HG03442 (cell line): ENCODE data around the gene PCDHGA8.
"Not testable (repeated sequence)": the region's sequence is repeated elsewhere in the genome, so short reads cannot be mapped to it uniquely, and the experiment has no call there.

Experiments used
- ATAC-seq: cut with Tn5 transposase; IDR thresholded peaks from one replicate; pipeline ENCODE4 v1.9.1; 2021; ENCODE audit warnings: mild to moderate bottlenecking, moderate library complexity; ENCODE audit not compliant: unreplicated experiment

The PCDHGA8 gene

DNA sequence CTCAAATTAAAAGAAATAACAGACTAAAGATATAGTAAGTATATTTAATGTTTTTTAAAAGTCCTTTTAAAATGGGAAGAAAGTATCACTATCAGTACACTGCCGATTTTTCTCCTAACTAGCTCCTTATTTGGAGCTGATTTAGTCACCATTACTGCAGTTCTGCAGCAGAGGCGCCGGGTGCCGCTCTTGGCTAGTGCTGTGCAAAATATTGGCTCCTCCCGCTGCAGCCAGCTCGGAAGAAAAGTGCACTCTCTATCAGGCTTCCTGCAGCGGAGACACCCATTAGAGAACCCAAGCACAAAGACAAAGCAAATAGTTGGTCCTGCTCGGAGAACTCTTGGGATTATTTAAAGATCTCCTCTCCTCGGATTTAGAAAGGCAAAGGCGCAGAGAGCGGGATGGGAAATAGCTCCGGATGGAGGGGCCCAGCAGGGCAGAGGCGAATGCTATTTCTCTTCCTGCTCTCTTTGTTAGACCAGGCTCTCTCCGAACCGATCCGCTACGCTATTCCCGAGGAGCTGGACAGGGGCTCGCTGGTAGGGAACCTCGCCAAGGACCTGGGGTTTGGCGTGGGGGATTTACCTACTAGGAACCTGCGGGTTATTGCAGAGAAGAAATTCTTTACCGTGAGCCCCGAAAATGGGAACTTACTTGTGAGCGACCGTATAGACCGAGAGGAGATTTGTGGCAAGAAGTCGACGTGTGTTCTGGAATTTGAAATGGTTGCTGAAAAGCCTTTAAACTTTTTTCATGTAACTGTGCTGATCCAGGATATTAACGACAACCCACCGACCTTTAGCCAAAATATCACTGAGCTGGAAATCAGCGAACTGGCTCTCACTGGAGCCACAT lies 22.2 kb upstream of the PCDHGA8 start, which contains the start of gene PCDHGB3:
PCDHGB3 (plus strand) TSS at position 249 of the 855 bp plus-strand sequence; CDS start at position 402, 153 bp downstream.
- peak; percentile 64 for ATAC-seq

DNA sequence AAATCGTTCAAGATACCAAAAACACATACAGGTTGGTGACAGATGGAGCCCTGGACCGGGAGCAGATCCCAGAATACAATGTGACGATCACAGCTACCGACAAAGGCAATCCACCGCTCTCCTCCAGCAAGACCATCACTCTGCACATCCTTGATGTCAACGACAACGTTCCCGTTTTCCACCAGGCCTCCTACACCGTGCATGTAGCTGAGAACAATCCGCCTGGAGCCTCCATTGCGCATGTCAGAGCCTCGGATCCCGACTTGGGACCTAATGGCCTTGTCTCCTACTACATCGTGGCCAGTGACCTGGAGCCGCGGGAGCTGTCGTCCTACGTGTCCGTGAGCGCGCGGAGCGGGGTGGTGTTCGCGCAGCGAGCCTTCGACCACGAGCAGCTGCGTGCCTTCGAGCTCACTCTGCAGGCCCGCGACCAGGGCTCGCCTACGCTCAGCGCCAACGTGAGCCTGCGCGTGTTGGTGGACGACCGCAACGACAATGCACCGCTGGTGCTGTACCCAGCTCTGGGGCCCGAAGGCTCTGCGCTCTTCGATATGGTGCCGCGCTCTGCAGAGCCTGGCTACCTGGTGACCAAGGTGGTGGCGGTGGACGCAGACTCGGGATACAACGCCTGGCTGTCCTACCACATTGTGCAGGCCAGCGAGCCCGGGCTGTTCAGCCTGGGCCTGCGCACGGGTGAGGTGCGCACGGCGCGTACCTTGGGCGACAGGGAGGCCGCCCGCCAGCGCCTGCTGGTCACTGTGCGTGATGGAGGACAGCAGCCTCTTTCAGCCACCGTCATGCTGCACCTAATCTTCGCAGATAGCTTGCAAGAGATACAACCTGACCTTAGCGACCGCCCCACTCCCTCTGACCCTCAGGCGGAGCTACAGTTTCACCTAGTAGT lies 20.6 kb upstream of the PCDHGA8 start:
- ATAC-seq = no peak

DNA sequence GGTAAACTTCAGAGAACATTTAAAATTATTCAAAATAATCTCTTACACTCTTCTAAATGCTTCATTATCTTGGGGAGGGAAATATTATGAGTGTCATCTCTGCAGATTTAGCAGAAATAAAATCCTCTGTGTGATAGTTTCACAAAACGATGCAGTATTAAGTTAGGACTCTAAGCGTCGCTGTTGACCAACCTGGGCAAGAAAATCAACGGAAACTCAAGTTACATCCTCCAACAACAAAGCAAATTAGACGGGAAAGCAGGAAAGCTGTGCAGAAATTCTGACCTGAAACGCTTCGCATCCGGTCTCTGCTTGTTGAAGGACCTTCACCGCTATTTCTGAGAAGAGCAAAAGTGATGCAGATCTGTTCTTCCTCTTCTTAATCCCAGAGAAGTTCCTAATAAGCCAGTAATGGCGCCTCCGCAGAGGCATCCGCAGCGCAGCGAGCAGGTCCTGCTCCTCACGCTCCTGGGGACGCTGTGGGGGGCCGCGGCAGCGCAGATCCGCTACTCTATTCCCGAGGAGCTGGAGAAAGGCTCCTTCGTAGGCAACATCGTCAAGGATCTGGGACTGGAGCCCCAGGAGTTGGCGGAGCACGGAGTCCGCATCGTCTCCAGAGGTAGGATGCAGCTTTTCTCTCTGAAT lies 18.6 kb upstream of the PCDHGA8 start, which contains the start of gene PCDHGA6:
PCDHGA6 (plus strand) TSS at position 219 of the 645 bp plus-strand sequence; CDS start at position 412, 193 bp downstream.
- ATAC-seq = no peak

DNA sequence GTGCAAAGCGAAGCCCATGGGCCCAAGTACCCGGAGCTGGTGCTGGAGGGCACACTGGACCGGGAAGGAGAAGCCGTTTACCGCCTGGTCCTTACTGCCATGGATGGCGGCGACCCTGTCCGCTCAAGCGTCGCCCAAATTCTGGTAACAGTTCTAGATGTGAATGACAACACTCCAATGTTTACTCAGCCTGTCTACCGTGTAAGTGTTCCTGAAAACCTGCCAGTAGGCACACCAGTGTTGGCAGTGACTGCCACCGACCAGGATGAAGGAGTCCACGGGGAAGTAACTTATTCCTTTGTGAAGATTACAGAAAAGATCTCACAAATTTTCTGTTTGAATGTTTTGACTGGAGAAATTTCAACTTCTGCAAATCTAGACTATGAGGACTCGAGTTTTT lies 17.8 kb upstream of the PCDHGA8 start:
- ATAC-seq = no peak

DNA sequence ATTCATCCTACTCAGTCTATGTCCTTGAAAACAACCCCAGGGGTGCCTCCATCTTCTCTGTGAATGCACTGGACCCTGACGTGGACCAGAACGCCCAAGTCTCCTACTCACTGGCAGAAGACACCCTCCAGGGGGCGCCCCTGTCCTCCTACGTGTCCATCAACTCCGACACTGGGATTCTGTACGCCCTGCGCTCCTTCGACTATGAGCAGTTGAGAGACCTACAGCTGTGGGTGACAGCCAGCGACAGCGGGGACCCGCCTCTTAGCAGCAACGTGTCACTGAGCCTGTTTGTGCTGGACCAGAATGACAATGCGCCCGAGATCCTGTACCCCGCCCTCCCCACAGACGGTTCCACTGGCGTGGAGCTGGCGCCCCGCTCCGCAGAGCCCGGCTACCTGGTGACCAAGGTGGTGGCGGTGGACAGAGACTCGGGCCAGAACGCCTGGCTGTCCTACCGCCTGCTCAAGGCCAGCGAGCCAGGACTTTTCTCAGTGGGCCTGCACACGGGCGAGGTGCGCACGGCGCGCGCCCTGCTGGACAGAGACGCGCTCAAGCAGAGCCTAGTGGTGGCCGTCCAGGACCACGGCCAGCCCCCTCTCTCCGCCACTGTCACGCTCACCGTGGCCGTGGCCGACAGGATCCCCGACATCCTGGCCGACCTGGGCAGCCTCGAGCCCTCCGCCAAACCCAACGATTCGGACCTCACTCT lies 16.8 kb upstream of the PCDHGA8 start:
- not testable (repeated sequence) for ATAC-seq

DNA sequence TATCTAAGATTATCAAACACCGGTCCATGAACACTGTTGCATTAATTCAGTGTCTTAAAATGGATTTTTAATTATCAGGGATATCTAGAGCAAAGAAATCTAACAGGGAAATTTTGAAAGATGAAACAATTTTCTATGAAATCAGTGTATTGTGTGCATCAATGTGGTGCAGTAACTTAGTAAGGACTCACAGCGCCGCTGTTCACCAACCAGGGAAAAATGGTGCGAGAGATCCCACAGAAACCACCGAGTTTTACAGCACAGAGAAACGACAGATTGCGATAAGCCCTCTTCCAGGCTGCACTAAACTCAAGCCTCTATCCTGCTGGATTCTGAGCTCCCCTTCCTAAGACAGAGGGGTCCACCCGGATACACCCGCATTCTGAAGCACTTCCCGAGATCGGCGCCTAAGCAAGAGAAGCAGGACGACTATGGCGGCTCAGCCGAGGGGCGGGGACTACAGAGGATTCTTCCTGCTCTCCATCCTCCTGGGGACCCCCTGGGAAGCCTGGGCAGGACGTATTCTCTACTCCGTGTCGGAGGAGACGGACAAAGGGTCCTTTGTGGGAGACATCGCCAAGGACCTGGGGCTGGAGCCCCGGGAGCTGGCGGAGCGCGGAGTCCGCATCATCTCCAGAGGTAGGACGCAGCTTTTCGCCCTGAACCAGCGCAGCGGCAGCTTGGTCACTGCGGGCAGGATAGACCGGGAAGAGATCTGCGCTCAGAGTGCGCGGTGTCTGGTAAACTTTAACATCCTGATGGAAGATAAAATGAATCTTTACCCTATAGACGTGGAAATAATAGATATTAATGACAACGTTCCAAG lies 9.8 kb upstream of the PCDHGA8 start, which contains the start of gene PCDHGA7:
PCDHGA7 (plus strand) TSS at position 274 of the 826 bp plus-strand sequence; CDS start at position 432, 158 bp downstream.
- ATAC-seq = no peak

DNA sequence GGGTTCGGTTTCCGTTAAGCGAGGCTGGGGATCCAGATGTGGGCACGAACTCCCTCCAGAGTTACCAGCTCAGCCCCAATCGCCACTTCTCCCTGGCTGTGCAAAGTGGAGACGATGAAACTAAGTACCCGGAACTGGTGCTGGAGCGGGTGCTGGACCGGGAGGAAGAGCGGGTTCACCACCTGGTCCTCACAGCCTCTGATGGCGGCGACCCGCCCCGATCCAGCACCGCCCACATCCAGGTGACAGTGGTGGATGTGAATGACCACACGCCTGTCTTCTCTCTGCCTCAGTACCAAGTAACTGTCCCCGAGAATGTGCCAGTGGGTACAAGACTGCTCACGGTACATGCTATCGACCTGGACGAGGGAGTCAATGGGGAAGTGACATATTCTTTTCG lies 9.1 kb upstream of the PCDHGA8 start:
- no peak for ATAC-seq

DNA sequence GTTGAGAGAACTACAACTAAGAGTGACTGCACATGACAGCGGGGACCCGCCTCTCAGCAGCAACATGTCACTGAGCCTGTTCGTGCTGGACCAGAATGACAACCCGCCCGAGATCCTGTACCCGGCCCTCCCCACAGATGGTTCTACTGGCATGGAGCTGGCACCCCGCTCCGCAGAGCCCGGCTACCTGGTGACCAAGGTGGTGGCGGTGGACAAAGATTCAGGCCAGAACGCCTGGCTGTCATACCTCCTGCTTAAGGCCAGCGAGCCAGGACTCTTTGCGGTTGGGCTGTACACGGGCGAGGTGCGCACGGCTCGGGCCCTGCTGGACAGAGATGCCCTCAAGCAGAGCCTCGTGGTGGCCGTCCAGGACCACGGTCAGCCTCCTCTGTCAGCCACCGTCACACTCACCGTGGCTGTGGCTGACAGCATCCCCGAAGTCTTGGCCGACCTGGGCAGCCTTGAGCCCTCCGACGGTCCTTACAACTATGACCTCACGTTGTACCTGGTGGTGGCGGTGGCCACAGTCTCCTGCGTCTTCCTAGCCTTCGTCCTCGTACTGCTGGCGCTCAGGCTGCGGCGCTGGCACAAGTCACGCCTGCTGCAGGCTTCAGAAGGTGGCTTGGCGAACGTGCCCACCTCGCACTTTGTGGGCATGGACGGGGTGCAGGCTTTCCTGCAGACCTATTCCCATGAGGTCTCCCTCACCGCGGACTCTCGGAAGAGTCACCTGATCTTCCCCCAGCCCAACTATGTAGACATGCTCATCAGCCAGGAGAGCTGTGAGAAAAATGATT lies 7.8 kb upstream of the PCDHGA8 start:
- ATAC-seq = no peak

DNA sequence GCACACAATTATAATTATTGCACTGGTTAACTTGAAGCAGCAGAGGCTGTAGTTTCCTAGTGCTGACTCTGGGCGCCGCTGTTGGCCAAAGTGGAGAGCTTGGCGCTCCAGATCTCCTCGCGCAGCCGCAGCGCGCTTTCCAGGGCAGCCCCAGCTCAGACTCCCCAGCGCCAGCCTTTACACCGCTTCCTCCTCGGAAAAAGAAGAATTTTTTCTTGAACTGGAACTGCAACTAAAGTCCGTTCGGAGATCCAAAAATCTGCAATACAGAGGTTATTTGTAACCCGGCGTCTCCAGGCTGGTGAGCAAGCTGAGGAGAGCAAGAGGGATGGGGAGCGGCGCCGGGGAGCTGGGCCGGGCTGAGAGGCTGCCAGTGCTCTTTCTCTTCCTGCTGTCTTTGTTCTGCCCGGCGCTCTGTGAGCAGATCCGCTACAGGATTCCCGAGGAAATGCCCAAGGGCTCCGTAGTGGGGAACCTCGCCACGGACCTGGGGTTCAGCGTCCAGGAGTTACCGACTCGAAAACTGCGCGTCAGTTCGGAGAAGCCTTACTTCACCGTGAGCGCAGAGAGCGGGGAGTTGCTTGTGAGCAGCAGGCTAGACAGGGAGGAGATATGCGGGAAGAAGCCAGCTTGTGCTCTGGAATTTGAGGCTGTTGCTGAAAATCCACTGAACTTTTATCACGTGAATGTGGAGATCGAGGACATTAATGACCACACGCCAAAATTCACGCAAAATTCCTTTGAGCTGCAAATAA lies 4.7 kb upstream of the PCDHGA8 start, which contains the start of gene PCDHGB4:
PCDHGB4 (plus strand) TSS at position 142 of the 755 bp plus-strand sequence; CDS start at position 329, 187 bp downstream.
- ATAC-seq = not testable (repeated sequence)

DNA sequence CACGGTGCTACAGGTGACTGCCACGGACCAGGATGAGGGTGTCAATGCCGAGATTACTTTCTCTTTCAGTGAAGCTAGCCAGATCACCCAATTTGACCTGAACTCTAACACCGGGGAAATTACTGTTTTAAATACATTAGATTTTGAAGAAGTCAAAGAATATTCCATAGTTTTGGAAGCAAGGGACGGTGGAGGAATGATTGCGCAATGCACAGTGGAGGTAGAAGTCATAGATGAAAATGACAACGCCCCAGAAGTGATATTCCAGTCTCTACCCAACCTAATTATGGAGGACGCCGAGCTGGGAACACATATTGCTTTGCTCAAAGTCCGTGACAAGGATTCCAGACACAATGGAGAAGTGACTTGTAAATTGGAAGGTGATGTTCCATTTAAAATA lies 3.8 kb upstream of the PCDHGA8 start:
- ATAC-seq = no peak

DNA sequence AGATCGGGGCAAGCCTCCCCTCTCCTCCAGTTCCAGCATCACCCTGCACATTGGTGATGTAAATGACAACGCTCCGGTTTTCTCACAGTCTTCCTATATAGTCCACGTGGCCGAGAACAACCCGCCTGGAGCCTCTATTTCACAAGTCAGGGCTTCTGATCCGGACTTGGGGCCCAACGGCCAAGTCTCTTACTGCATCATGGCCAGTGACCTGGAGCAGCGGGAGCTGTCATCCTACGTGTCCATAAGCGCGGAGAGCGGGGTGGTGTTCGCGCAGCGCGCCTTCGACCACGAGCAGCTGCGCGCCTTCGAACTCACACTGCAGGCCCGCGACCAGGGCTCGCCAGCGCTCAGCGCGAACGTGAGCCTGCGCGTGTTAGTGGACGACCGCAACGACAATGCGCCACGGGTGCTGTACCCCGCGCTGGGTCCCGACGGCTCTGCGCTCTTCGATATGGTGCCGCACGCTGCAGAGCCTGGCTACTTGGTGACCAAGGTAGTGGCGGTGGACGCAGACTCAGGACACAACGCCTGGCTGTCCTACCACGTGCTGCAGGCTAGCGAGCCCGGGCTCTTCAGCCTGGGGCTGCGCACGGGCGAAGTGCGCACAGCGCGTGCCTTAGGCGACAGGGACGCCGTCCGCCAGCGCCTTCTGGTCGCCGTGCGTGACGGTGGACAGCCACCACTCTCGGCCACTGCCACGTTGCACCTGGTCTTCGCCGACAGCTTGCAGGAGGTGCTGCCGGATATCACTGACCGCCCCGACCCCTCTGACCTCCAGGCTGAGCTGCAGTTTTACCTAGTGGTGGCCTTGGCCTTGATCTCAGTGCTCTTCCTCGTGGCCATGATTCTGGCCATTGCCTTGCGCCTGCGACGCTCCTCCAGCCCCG lies 3.0 kb upstream of the PCDHGA8 start:
- ATAC-seq = no peak

DNA sequence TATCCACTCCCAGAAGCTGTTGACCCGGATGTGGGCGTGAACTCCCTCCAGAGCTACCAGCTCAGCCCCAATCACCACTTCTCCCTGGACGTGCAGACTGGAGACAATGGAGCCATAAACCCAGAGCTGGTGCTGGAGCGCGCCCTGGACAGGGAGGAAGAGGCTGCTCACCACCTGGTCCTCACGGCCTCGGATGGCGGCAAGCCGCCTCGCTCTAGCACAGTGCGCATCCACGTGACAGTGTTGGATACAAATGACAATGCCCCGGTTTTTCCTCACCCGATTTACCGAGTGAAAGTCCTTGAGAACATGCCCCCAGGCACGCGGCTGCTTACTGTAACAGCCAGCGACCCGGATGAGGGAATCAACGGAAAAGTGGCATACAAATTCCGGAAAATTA lies 834 bp downstream of the PCDHGA8 start:
- ATAC-seq = no peak

DNA sequence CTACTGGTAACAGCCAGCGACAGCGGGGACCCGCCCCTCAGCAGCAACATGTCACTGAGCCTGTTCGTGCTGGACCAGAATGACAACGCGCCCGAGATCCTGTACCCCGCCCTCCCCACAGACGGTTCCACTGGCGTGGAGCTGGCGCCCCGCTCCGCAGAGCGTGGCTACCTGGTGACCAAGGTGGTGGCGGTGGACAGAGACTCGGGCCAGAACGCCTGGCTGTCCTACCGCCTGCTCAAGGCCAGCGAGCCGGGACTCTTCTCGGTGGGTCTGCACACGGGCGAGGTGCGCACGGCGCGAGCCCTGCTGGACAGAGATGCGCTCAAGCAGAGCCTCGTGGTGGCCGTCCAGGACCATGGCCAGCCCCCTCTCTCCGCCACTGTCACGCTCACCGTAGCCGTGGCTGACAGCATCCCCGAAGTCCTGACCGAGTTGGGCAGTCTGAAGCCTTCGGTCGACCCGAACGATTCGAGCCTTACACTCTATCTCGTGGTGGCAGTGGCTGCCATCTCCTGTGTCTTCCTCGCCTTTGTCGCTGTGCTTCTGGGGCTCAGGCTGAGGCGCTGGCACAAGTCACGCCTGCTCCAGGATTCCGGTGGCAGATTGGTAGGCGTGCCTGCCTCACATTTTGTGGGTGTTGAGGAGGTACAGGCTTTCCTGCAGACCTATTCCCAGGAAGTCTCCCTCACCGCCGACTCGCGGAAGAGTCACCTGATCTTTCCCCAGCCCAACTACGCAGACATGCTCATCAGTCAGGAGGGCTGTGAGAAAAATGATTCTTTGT lies 2.2 kb downstream of the PCDHGA8 start:
- not testable (repeated sequence) for ATAC-seq

DNA sequence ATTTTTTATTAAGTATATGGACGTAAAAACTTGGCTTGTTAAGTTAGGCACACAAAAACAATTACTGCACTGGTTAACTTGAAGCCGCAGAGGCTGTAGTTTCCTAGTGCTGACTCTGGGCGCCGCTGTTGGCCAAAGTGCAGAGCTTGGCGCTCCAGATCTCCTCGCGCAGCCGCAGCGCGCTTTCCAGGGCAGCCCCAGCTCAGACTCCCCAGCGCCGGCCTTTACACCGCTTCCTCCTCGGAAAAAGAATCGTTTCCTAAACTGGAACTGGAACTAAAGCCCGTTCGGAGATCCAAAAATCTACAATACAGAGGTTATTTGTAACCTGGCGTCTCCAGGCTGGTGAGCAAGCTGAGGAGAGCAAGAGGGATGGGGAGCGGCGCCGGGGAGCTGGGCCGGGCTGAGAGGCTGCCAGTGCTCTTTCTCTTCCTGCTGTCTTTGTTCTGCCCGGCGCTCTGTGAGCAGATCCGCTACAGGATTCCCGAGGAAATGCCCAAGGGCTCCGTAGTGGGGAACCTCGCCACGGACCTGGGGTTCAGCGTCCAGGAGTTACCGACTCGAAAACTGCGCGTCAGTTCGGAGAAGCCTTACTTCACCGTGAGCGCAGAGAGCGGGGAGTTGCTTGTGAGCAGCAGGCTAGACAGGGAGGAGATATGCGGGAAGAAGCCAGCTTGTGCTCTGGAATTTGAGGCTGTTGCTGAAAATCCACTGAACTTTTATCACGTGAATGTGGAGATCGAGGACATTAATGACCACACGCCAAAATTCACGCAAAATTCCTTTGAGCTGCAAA lies 5.5 kb downstream of the PCDHGA8 start, which contains the start of gene PCDHGB5:
PCDHGB5 (plus strand) TSS at position 192 of the 796 bp plus-strand sequence; CDS start at position 373, 181 bp downstream.
- peak; percentile 78 for ATAC-seq

DNA sequence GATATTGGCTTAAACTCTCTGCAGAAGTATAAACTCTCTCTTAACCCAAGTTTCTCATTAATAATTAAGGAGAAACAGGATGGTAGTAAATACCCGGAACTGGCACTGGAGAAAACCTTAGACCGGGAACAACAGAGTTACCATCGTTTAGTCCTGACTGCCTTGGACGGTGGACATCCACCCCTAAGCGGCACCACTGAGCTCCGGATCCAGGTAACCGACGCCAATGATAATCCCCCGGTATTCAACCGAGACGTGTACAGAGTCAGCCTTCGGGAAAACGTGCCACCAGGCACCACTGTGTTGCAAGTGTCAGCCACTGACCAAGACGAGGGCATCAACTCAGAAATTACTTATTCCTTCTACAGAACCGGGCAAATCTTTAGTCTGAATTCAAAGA lies 6.2 kb downstream of the PCDHGA8 start:
- ATAC-seq = no peak
